Body of pancreas (tissue), 4 donors: ENCODE results near the gene DPY19L1. TPM values are rescaled to one million over a fixed set of nuclear protein-coding genes. Genes with fewer than 3 reads are reported as not detected.

Experiments
- ATAC-seq: fragments of 150-250 bp; one replicate; pipeline ENCODE4 v1.9.1; 2016
- DNase-seq, 4 donors: peaks; one replicate each; pipeline ENCODE4 v3.0.0-alpha.2; 2019
- H3K27ac ChIP-seq, 4 donors: fragments of 200-600 bp; sonication (generic); 1 replicate in 3 of 4; 2 replicates in 1 of 4; pipeline versions ENCODE4 v1.5.1 to v1.6.1; 2016 to 2019; ENCODE audit warnings: mild to moderate bottlenecking in 1 of 4, mixed read lengths in 1 of 4, moderate library complexity in 1 of 4
- H3K27me3 ChIP-seq, 2 donors: fragments of 200-600 bp; sonication (generic); one replicate each; pipeline ENCODE4 v1.6.0; 2016; ENCODE audit warnings: mild to moderate bottlenecking in 1 of 2
- H3K36me3 ChIP-seq, 2 donors: fragments of 200-600 bp; sonication (generic); replicated peaks in 1 of 2; 2 replicates each; pipeline ENCODE4 v1.5.1; 2016; ENCODE audit warnings: low read depth in 2 of 2; ENCODE audit not compliant: insufficient read depth in 1 of 2
- H3K4me1 ChIP-seq: fragments of 200-600 bp; sonication (generic); one replicate; pipeline ENCODE4 v1.6.0; 2016
- H3K4me3 ChIP-seq, 2 donors: fragments of 200-600 bp; sonication (generic); 1 replicate in 1 of 2; 2 replicates in 1 of 2; pipeline ENCODE4 v1.5.1; 2016 to 2019
- H3K9me3 ChIP-seq, 3 donors: fragments of 200-600 bp; sonication (generic); 1 replicate in 2 of 3; 2 replicates in 1 of 3; pipeline ENCODE4 v1.5.1; 2016
- POLR2A ChIP-seq, 3 donors: fragments of 450-650 bp; IDR thresholded peaks; one replicate each; pipeline ENCODE4 v1.6.1; 2016; ENCODE audit warnings: antibody characterized with exemption in 3 of 3, mild to moderate bottlenecking in 2 of 3
- WGBS, 2 donors: methylation state at CpG; one replicate each; pipeline ENCODE4 v1.1.5; 2017; 5-methylcytosine and 5-hydroxymethylcytosine counted together
- intact Hi-C: fragments of 100-400 bp; cut with DNase I; formaldehyde crosslinking; loops from one replicate; pipeline ENCODE4 v1.15.1; 2023
- total RNA-seq, 2 donors: library from RNA; depleted of rRNA; stranded (reverse); fragments of >200 nt; gene quantifications; one replicate each; pipeline ENCODE4 v1.1.0, GENCODE V29; 2016
- TF ChIP-seq, protein P1 (sequence below), 7 experiments: fragments of 450-650 bp in 4 of 7; fragments of 200-600 bp in 3 of 7; sonication (generic) in 3 of 7; IDR thresholded peaks; one replicate each; pipeline ENCODE4 v1.5.1; 2016 to 2019; ENCODE audit warnings: antibody characterized with exemption in 7 of 7

Gene DPY19L1
- total RNA-seq, 2 donors from 2014 or later: 6.6 to 8.8 TPM

GRCh38 chr7:35032166-35032565, 5.1 kb downstream of the DPY19L1 start:
- H3K36me3 ChIP-seq: no peaks in the 10 kb centered on the region
- intact Hi-C loops: no loop called here
- peaks cover 20% of the 10 kb centered on the region for H3K4me1 ChIP-seq
- ATAC-seq (no peak), DNase-seq (no peak)
- H3K27ac ChIP-seq: no peak overlapping the region
- H3K4me3 ChIP-seq: no peak overlapping the region
- TF ChIP-seq, protein P1, sequence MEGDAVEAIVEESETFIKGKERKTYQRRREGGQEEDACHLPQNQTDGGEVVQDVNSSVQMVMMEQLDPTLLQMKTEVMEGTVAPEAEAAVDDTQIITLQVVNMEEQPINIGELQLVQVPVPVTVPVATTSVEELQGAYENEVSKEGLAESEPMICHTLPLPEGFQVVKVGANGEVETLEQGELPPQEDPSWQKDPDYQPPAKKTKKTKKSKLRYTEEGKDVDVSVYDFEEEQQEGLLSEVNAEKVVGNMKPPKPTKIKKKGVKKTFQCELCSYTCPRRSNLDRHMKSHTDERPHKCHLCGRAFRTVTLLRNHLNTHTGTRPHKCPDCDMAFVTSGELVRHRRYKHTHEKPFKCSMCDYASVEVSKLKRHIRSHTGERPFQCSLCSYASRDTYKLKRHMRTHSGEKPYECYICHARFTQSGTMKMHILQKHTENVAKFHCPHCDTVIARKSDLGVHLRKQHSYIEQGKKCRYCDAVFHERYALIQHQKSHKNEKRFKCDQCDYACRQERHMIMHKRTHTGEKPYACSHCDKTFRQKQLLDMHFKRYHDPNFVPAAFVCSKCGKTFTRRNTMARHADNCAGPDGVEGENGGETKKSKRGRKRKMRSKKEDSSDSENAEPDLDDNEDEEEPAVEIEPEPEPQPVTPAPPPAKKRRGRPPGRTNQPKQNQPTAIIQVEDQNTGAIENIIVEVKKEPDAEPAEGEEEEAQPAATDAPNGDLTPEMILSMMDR (IDR thresholded peaks at IDR 0.05): no peak
- no peak for TF ChIP-seq POLR2A (IDR thresholded peaks at IDR 0.05)
- 0% methylated on average over 1 of the region's 1 CpG for WGBS, 2 donors
- H3K27me3 ChIP-seq: no peaks in the 10 kb centered on the region
- no peaks in the 10 kb centered on the region for H3K9me3 ChIP-seq

- Histone ChIP-seq H3K27me3 (no peaks in the 10 kb centered on the region), H3K36me3 (no peaks in the 10 kb centered on the region), H3K4me3 (no peak overlapping the region), H3K9me3 (no peaks in the 10 kb centered on the region), H3K4me1 (peaks cover 15% of the 10 kb centered on the region), H3K27ac (no peak overlapping the region)
- intact Hi-C loops: no loop called here
- DNase-seq (no peak), ATAC-seq (no peak)
- WGBS, 2 donors: 82 to 86% methylated on average over 2 of the region's 2 CpGs
- TF ChIP-seq, protein P1 (IDR thresholded peaks at IDR 0.05): no peak
- TF ChIP-seq POLR2A (IDR thresholded peaks at IDR 0.05): no peak
Observed at GRCh38 chr7:35030848-35031247, 6.4 kb downstream of the DPY19L1 start.

DNA sequence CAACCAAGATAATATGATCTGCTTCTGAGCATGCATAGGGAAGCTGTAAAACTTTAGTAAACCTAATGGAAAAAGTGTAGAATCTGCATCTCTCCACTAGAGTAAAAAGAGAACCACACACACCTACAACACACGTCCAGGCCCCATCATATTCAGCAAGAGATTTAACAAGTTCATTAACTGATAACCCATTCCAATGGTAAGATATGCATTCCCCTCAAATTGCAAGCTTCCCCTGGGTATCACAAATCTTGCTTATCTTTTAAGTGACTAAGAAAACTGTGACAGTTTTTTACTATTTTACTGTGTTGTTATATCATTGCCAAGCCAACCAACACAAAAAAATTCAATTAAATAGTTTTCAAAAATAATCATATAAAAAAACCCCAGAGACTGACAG, 8.0 kb downstream of the DPY19L1 start:
- peaks cover 15% of the 10 kb centered on the region for H3K4me1 ChIP-seq
- intact Hi-C loops: no loop called here
- ATAC-seq (no peak), DNase-seq (no peak)
- 63 to 79% methylated on average over 1 of the region's 1 CpG for WGBS, 2 donors
- H3K27ac ChIP-seq: no peak overlapping the region
- no peaks in the 10 kb centered on the region for H3K27me3 ChIP-seq
- no peak overlapping the region for H3K4me3 ChIP-seq
- no peaks in the 10 kb centered on the region for H3K36me3 ChIP-seq
- TF ChIP-seq POLR2A (IDR thresholded peaks at IDR 0.05): no peak
- TF ChIP-seq, protein P1 (IDR thresholded peaks at IDR 0.05): no peak
- H3K9me3 ChIP-seq: no peaks in the 10 kb centered on the region

DNA sequence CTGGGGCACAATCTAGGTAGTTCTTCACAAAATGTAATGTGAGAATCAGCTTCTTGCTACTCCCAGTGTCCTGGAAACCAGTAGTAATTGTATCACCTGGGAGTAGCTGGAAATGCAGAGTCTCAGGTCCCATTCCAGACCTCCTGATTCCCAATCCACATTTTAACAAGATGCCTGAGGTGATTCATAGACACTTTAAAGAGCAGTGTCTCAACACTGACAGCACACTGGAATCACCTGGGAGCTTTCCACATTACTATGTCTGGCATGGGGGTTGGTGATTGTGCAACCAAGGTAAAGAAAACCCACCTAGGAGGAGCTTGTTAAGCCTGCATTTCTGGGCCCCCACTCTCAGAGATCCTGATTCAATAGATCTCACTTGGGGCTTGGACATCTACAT, 11.1 kb downstream of the DPY19L1 start:
- TF ChIP-seq, protein P1 (IDR thresholded peaks at IDR 0.05): no peak
- no peak for TF ChIP-seq POLR2A (IDR thresholded peaks at IDR 0.05)
- intact Hi-C loops: no loop called here
- ATAC-seq: no peak
- Histone ChIP-seq H3K36me3 (no peaks in the 10 kb centered on the region), H3K27me3 (no peaks in the 10 kb centered on the region), H3K4me3 (no peak overlapping the region), H3K27ac (no peak overlapping the region), H3K4me1 (peaks cover 9% of the 10 kb centered on the region), H3K9me3 (no peaks in the 10 kb centered on the region)
- DNase-seq: no peak

DNA sequence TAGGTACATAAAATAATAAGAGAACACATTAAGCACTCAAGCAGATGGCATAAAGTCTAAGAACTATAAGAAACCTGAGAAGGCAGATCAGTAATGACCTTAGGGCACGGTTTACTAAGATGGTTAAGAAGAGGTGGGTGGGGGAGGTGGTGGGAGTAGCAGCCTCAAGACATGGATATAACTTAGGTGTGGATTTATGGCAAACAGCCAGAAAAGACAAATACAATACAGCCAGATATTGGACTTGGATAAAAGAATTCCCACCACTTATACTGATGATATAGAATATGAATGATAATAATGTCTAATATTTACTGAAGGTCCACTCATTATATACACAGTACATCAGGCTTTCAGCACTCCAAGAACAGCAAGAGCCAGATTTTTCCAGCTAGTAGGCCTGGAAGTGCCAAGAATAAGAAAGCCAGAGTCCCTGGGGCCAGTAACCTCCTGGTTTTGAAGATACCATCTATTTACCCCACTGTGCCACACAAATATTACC, 11.9 kb downstream of the DPY19L1 start:
- 67 to 79% methylated on average over 1 of the region's 1 CpG for WGBS, 2 donors

More for the DNA sequence above, 11.9 kb downstream of the DPY19L1 start:
- Histone ChIP-seq H3K4me3 (no peak overlapping the region), H3K27ac (no peak overlapping the region), H3K36me3 (no peaks in the 10 kb centered on the region), H3K4me1 (peaks cover 9% of the 10 kb centered on the region), H3K27me3 (no peaks in the 10 kb centered on the region), H3K9me3 (no peaks in the 10 kb centered on the region)
- ATAC-seq (no peak), DNase-seq (no peak)
- TF ChIP-seq POLR2A (IDR thresholded peaks at IDR 0.05): no peak
- TF ChIP-seq, protein P1 (IDR thresholded peaks at IDR 0.05): no peak
- intact Hi-C loops: no loop called here
